ENCODE measurements around the gene TNFRSF21.

TNFRSF21 gene

DNA sequence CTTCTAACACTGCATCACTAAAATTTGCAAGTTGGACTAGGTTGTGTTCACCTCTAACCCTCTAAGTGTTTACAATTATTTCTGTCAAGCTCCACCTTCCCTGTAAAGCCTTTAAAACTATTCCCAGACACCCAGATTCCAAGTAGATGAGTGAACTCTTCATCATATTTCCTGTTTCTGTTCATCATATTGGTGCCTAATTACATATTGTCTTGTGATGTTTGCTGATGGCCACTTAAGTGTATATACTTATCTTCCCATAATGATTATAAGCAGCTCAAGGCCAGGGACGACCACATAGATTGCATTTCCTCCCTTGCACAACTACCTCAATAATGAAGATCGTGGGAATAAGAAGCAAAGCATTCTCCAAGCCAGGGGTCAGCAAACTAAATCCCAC lies 16.8 kb downstream of the TNFRSF21 start:
- H3K79me2 ChIP-seq (ENCODE audit: insufficient read depth, low read length), result no peaks in the 10 kb centered on the region

DNA sequence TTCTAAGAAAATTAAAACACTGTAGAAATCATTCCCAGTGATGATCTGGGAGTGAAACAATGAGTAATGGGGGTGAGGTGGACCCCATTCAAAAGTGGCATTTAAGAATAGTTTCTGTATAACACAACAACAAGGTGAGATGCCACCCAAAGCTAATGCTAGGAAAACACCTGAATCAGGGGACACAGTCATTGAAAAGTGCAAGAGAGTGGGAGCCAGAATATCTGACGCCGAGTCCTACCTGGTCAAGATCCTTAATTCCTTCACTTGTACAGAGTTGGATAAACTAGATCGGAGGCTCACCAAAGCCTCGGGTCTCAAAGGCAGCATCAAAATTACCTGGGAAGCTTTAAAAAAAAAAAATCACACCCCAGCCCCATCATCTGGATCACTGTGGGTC lies 17.7 kb downstream of the TNFRSF21 start:
- ATAC-seq (ENCODE audit: insufficient read depth, low read depth) (no peak), DNase-seq (no peak)
- H3K9me3 ChIP-seq (ENCODE audit: insufficient read depth, low read length, severe bottlenecking), result no peaks in the 10 kb centered on the region
- H3K4me3 ChIP-seq (ENCODE audit: low read depth in 1 of 2, low read length in 2 of 2), result no peak overlapping the region
- no peaks in the 10 kb centered on the region for H3K27me3 ChIP-seq (ENCODE audit: insufficient read depth, low read length, poor library complexity)
- H3K9ac ChIP-seq (ENCODE audit: low read depth, low read length), result no peak overlapping the region
- no peaks in the 10 kb centered on the region for H3K36me3 ChIP-seq (ENCODE audit: insufficient read depth, low read length)
- no peaks in the 10 kb centered on the region for H3K79me2 ChIP-seq (ENCODE audit: insufficient read depth, low read length)
- H3K4me2 ChIP-seq (ENCODE audit: insufficient read depth, low read length), result no peak overlapping the region
- no peaks in the 10 kb centered on the region; the same call in 1 of the 2 replicates for H4K20me1 ChIP-seq (ENCODE audit: insufficient read depth, low read length)
- H3K4me1 ChIP-seq (ENCODE audit: insufficient read depth, low read length), result no peaks in the 10 kb centered on the region
- TF ChIP-seq, protein P1, sequence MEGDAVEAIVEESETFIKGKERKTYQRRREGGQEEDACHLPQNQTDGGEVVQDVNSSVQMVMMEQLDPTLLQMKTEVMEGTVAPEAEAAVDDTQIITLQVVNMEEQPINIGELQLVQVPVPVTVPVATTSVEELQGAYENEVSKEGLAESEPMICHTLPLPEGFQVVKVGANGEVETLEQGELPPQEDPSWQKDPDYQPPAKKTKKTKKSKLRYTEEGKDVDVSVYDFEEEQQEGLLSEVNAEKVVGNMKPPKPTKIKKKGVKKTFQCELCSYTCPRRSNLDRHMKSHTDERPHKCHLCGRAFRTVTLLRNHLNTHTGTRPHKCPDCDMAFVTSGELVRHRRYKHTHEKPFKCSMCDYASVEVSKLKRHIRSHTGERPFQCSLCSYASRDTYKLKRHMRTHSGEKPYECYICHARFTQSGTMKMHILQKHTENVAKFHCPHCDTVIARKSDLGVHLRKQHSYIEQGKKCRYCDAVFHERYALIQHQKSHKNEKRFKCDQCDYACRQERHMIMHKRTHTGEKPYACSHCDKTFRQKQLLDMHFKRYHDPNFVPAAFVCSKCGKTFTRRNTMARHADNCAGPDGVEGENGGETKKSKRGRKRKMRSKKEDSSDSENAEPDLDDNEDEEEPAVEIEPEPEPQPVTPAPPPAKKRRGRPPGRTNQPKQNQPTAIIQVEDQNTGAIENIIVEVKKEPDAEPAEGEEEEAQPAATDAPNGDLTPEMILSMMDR (IDR thresholded peaks at IDR 0.05; ENCODE audit: borderline replicate concordance, extremely low read depth, low read length, poor library complexity, severe bottlenecking), result no peak
- TF ChIP-seq EZH2 (IDR thresholded peaks at IDR 0.05; ENCODE audit: borderline replicate concordance, low read depth, low read length, severe bottlenecking), result no peak
- no peak overlapping the region for H2AFZ ChIP-seq (ENCODE audit: low read depth, low read length)
- H3K27ac ChIP-seq (ENCODE audit: low read length), result no peak overlapping the region

More for the DNA sequence above, 16.8 kb downstream of the TNFRSF21 start:
- H3K4me2 ChIP-seq (ENCODE audit: insufficient read depth, low read length), result no peak overlapping the region
- H3K9me3 ChIP-seq (ENCODE audit: insufficient read depth, low read length, severe bottlenecking), result no peaks in the 10 kb centered on the region
- TF ChIP-seq, protein P1 (IDR thresholded peaks at IDR 0.05; ENCODE audit: borderline replicate concordance, extremely low read depth, low read length, poor library complexity, severe bottlenecking), result no peak
- no peak for TF ChIP-seq EZH2 (IDR thresholded peaks at IDR 0.05; ENCODE audit: borderline replicate concordance, low read depth, low read length, severe bottlenecking)
- H4K20me1 ChIP-seq (ENCODE audit: insufficient read depth, low read length), result no peaks in the 10 kb centered on the region; the same call in 1 of the 2 replicates
- no peak overlapping the region for H3K4me3 ChIP-seq (ENCODE audit: low read depth in 1 of 2, low read length in 2 of 2)
- DNase-seq, result no peak
- H3K4me1 ChIP-seq (ENCODE audit: insufficient read depth, low read length), result no peaks in the 10 kb centered on the region
- no peaks in the 10 kb centered on the region for H3K27me3 ChIP-seq (ENCODE audit: insufficient read depth, low read length, poor library complexity)
- no peak for ATAC-seq (ENCODE audit: insufficient read depth, low read depth)
- no peak overlapping the region for H3K9ac ChIP-seq (ENCODE audit: low read depth, low read length)
- no peak overlapping the region for H2AFZ ChIP-seq (ENCODE audit: low read depth, low read length)
- no peaks in the 10 kb centered on the region for H3K36me3 ChIP-seq (ENCODE audit: insufficient read depth, low read length)
- H3K27ac ChIP-seq (ENCODE audit: low read length), result no peak overlapping the region

- no peak overlapping the region for H2AFZ ChIP-seq (ENCODE audit: low read depth, low read length)
- ATAC-seq (ENCODE audit: insufficient read depth, low read depth) (no peak), DNase-seq (no peak)
- no peaks in the 10 kb centered on the region for H3K36me3 ChIP-seq (ENCODE audit: insufficient read depth, low read length)
- H3K4me3 ChIP-seq (ENCODE audit: low read depth in 1 of 2, low read length in 2 of 2), result no peak overlapping the region
- no peaks in the 10 kb centered on the region for H3K27me3 ChIP-seq (ENCODE audit: insufficient read depth, low read length, poor library complexity)
- no peaks in the 10 kb centered on the region for H4K20me1 ChIP-seq (ENCODE audit: insufficient read depth, low read length)
- no peak overlapping the region for H3K27ac ChIP-seq (ENCODE audit: low read length)
- no peaks in the 10 kb centered on the region for H3K9me3 ChIP-seq (ENCODE audit: insufficient read depth, low read length, severe bottlenecking)
- H3K4me2 ChIP-seq (ENCODE audit: insufficient read depth, low read length), result no peak overlapping the region
- no peaks in the 10 kb centered on the region for H3K4me1 ChIP-seq (ENCODE audit: insufficient read depth, low read length)
- TF ChIP-seq EZH2 (IDR thresholded peaks at IDR 0.05; ENCODE audit: borderline replicate concordance, low read depth, low read length, severe bottlenecking), result no peak
- TF ChIP-seq, protein P1 (IDR thresholded peaks at IDR 0.05; ENCODE audit: borderline replicate concordance, extremely low read depth, low read length, poor library complexity, severe bottlenecking), result no peak
- no peak overlapping the region for H3K9ac ChIP-seq (ENCODE audit: low read depth, low read length)
- H3K79me2 ChIP-seq (ENCODE audit: insufficient read depth, low read length), result no peaks in the 10 kb centered on the region
These were observed 19.4 kb downstream of the TNFRSF21 start for GRCh38 chr6:47290124-47290834.

Measured in DND-41 (cell line).